Measurements from ENCODE around the gene MEA1. TPM values are rescaled to one million over a fixed set of nuclear protein-coding genes. Genes with fewer than 3 reads are reported as not detected.

MEA1 gene
- total RNA-seq (2014; rRNA removed; shearing (Covaris generic)) (65.6 and 70.5 TPM in 2 replicates), polyA plus RNA-seq (2016; fragmentation: Nextera tagmentation; extraction: Ambion mirVana) (205 and 215 TPM in 2 replicates)
- long read RNA-seq, transcript MEA1-204 (4 exons, 1,004 nt) = major isoform, 49 of 77 reads
- long read RNA-seq, transcript MEA1-201 (4 exons, 1,089 nt) = minor isoform, 8 of 77 reads
- long read RNA-seq, transcript MEA1-202 (3 exons, 2,152 nt) = minor isoform, 18 of 77 reads
- long read RNA-seq, partial matches to known transcripts = 2 of 77 reads
- long read RNA-seq, other reads (novel, unspliced or antisense) = 0 of 77 reads

DNA sequence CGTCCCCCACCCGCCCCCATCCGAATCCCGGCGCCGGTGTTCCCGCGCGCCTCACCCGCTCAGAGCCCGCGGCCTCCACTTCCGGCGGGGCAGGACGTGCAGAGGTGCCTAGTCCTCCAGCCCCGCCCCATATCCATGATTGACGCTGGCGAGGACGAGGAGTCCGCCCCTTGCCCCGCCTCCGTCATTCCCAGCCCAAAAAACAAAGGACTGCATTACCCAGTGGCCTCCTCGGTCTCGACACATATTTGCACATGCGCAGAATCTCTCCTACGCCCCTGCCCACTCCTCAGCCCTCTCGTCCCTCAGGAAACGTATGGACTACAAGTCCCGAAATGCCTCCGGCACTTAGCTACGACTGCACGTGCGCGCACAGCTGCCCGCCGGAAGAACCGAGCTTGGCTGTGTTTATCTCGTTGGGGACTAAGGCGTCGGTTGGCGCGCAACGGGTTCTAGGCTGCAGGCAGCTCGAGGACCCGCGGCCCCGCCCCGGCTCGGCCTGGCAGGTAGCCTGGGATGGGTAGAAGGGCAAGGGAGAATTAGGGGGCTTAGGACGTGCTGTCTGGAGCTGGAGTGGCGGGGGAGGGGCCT, at the start of gene MEA1, which contains the start of gene KLHDC3:
Gene MEA1 (minus strand): TSS at position 104 of the 591 bp plus-strand sequence. CDS start 133 bp downstream, outside the sequence.
Gene KLHDC3 (plus strand): TSS at position 407 of the 591 bp plus-strand sequence. CDS start 2,944 bp downstream, outside the sequence.
- TF ChIP-seq CREB1 (CRISPR knock-in tag; IDR thresholded peaks at IDR 0.05; ENCODE audit: low read depth) (peak; percentile 80), NANOG (IDR thresholded peaks at IDR 0.05; ENCODE audit: borderline replicate concordance) (no peak), POLR2AphosphoS5 (IDR thresholded peaks at IDR 0.05; ENCODE audit: low read depth) (peak; percentile 90)
- TF ChIP-seq, protein P1, sequence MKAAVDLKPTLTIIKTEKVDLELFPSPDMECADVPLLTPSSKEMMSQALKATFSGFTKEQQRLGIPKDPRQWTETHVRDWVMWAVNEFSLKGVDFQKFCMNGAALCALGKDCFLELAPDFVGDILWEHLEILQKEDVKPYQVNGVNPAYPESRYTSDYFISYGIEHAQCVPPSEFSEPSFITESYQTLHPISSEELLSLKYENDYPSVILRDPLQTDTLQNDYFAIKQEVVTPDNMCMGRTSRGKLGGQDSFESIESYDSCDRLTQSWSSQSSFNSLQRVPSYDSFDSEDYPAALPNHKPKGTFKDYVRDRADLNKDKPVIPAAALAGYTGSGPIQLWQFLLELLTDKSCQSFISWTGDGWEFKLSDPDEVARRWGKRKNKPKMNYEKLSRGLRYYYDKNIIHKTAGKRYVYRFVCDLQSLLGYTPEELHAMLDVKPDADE (IDR thresholded peaks at IDR 0.05) = peak; percentile 96
- H3K4me1 Mint-ChIP-seq = peaks cover 30% of the 10 kb centered on the region
- Histone ChIP-seq H3K27ac (ENCODE audit: low read depth) (peak within 1 kb of the TSS; percentile 83), H3K36me3 (ENCODE audit: insufficient read depth) (peaks cover 13% of the 10 kb centered on the region; the same call in 1 of the 2 replicates), H2AFZ (peak within 1 kb of the TSS; percentile 12; the same call in 1 of the 2 replicates), H3K4me1 (ENCODE audit: insufficient read depth) (peaks cover 16% of the 10 kb centered on the region), H3K4me3 (peak within 1 kb of the TSS; percentile 94), H3K4me2 (peak within 1 kb of the TSS; percentile 99), H3F3A (replicated peaks; ENCODE audit: low read depth) (0 out of 2 replicates have a peak, but pooled peaks cover 21% of the 10 kb centered on the region), H3K27me3 (ENCODE audit: insufficient read depth) (no peaks in the 10 kb centered on the region), H4K20me1 (replicated peaks; ENCODE audit: insufficient read depth) (peaks cover 15% of the 10 kb centered on the region), H3K79me2 (replicated peaks; ENCODE audit: insufficient read depth) (peaks cover 45% of the 10 kb centered on the region), H3K9me2 (ENCODE audit: insufficient read depth) (no peaks in the 10 kb centered on the region)
- peak; percentile 89 for ATAC-seq
- peaks cover 23% of the 10 kb centered on the region for H3K27me3 Mint-ChIP-seq (ENCODE audit: insufficient read depth, low read depth, poor library complexity)
- peak within 1 kb of the TSS; percentile 92 for H3K4me3 Mint-ChIP-seq
- H3K9me3 Mint-ChIP-seq = no peaks in the 10 kb centered on the region
- DNase-seq (ENCODE audit: low spot score) = peak; percentile 100
- H3K36me3 Mint-ChIP-seq (ENCODE audit: low read depth) = peaks cover 67% of the 10 kb centered on the region
- peak within 1 kb of the TSS; percentile 95 for H3K27ac Mint-ChIP-seq

DNA sequence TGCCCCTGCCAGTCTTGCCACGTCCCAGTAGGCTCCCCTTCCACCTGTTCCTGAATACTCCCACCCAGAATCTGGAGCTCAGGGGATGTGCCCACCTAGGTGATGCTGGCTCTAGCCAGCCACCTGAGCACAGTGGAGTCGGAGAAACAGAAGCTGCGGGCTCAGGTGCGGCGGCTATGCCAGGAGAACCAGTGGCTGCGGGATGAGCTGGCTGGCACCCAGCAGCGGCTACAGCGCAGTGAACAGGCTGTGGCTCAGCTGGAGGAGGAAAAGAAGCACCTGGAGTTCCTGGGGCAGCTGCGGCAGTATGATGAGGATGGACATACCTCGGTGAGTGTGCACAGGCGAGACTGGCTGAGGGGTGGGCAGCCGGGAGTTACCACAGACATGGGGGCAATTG, 49.1 kb upstream of the MEA1 start:
- Mint-ChIP-seq H3K27me3 (ENCODE audit: insufficient read depth, low read depth, poor library complexity) (peaks cover 14% of the 10 kb centered on the region), H3K27ac (no peak overlapping the region), H3K4me1 (peaks cover 20% of the 10 kb centered on the region), H3K36me3 (ENCODE audit: low read depth) (peaks cover 6% of the 10 kb centered on the region), H3K9me3 (no peaks in the 10 kb centered on the region; the same call in 2 of the 3 replicates), H3K4me3 (no peak overlapping the region; the same call in 2 of the 3 replicates)
- H4K20me1 ChIP-seq (replicated peaks; ENCODE audit: insufficient read depth) = no peaks in the 10 kb centered on the region
- no peaks in the 10 kb centered on the region for H3K27me3 ChIP-seq (ENCODE audit: insufficient read depth)
- DNase-seq (ENCODE audit: low spot score) (no peak), ATAC-seq (no peak)
- peaks cover 9% of the 10 kb centered on the region for H3K4me1 ChIP-seq (ENCODE audit: insufficient read depth)
- H3F3A ChIP-seq (replicated peaks; ENCODE audit: low read depth) = peaks cover 8% of the 10 kb centered on the region
- H2AFZ ChIP-seq = no peak overlapping the region
- peaks cover 17% of the 10 kb centered on the region for H3K79me2 ChIP-seq (replicated peaks; ENCODE audit: insufficient read depth)
- no peak overlapping the region for H3K4me3 ChIP-seq
- H3K27ac ChIP-seq (ENCODE audit: low read depth) = no peak overlapping the region
- no peaks in the 10 kb centered on the region; the same call in 1 of the 2 replicates for H3K36me3 ChIP-seq (ENCODE audit: insufficient read depth)
- no peaks in the 10 kb centered on the region for H3K9me2 ChIP-seq (ENCODE audit: insufficient read depth)
- no peak overlapping the region for H3K4me2 ChIP-seq
- no peak for TF ChIP-seq JUNB (IDR thresholded peaks at IDR 0.05; ENCODE audit: unreplicated experiment)
- TF ChIP-seq CREB1 (CRISPR knock-in tag; IDR thresholded peaks at IDR 0.05; ENCODE audit: low read depth) = no peak
- no peak for TF ChIP-seq ZNF114 (CRISPR knock-in tag; IDR thresholded peaks at IDR 0.05)
- no peak for TF ChIP-seq STAT1 (IDR thresholded peaks at IDR 0.05; ENCODE audit: unreplicated experiment)
- TF ChIP-seq, protein P2, sequence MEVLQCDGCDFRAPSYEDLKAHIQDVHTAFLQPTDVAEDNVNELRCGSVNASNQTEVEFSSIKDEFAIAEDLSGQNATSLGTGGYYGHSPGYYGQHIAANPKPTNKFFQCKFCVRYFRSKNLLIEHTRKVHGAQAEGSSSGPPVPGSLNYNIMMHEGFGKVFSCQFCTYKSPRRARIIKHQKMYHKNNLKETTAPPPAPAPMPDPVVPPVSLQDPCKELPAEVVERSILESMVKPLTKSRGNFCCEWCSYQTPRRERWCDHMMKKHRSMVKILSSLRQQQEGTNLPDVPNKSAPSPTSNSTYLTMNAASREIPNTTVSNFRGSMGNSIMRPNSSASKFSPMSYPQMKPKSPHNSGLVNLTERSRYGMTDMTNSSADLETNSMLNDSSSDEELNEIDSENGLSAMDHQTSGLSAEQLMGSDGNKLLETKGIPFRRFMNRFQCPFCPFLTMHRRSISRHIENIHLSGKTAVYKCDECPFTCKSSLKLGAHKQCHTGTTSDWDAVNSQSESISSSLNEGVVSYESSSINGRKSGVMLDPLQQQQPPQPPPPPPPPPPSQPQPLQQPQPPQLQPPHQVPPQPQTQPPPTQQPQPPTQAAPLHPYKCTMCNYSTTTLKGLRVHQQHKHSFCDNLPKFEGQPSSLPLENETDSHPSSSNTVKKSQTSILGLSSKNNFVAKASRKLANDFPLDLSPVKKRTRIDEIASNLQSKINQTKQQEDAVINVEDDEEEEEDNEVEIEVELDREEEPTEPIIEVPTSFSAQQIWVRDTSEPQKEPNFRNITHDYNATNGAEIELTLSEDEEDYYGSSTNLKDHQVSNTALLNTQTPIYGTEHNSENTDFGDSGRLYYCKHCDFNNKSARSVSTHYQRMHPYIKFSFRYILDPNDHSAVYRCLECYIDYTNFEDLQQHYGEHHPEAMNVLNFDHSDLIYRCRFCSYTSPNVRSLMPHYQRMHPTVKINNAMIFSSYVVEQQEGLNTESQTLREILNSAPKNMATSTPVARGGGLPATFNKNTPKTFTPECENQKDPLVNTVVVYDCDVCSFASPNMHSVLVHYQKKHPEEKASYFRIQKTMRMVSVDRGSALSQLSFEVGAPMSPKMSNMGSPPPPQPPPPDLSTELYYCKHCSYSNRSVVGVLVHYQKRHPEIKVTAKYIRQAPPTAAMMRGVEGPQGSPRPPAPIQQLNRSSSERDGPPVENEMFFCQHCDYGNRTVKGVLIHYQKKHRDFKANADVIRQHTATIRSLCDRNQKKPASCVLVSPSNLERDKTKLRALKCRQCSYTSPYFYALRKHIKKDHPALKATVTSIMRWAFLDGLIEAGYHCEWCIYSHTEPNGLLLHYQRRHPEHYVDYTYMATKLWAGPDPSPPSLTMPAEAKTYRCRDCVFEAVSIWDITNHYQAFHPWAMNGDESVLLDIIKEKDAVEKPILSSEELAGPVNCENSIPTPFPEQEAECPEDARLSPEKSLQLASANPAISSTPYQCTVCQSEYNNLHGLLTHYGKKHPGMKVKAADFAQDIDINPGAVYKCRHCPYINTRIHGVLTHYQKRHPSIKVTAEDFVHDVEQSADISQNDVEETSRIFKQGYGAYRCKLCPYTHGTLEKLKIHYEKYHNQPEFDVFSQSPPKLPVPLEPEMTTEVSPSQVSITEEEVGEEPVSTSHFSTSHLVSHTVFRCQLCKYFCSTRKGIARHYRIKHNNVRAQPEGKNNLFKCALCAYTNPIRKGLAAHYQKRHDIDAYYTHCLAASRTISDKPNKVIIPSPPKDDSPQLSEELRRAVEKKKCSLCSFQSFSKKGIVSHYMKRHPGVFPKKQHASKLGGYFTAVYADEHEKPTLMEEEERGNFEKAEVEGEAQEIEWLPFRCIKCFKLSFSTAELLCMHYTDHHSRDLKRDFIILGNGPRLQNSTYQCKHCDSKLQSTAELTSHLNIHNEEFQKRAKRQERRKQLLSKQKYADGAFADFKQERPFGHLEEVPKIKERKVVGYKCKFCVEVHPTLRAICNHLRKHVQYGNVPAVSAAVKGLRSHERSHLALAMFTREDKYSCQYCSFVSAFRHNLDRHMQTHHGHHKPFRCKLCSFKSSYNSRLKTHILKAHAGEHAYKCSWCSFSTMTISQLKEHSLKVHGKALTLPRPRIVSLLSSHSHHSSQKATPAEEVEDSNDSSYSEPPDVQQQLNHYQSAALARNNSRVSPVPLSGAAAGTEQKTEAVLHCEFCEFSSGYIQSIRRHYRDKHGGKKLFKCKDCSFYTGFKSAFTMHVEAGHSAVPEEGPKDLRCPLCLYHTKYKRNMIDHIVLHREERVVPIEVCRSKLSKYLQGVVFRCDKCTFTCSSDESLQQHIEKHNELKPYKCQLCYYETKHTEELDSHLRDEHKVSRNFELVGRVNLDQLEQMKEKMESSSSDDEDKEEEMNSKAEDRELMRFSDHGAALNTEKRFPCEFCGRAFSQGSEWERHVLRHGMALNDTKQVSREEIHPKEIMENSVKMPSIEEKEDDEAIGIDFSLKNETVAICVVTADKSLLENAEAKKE (CRISPR knock-in tag; IDR thresholded peaks at IDR 0.05) = no peak
- no peak for TF ChIP-seq NANOG (IDR thresholded peaks at IDR 0.05; ENCODE audit: borderline replicate concordance)
- TF ChIP-seq, protein P3, sequence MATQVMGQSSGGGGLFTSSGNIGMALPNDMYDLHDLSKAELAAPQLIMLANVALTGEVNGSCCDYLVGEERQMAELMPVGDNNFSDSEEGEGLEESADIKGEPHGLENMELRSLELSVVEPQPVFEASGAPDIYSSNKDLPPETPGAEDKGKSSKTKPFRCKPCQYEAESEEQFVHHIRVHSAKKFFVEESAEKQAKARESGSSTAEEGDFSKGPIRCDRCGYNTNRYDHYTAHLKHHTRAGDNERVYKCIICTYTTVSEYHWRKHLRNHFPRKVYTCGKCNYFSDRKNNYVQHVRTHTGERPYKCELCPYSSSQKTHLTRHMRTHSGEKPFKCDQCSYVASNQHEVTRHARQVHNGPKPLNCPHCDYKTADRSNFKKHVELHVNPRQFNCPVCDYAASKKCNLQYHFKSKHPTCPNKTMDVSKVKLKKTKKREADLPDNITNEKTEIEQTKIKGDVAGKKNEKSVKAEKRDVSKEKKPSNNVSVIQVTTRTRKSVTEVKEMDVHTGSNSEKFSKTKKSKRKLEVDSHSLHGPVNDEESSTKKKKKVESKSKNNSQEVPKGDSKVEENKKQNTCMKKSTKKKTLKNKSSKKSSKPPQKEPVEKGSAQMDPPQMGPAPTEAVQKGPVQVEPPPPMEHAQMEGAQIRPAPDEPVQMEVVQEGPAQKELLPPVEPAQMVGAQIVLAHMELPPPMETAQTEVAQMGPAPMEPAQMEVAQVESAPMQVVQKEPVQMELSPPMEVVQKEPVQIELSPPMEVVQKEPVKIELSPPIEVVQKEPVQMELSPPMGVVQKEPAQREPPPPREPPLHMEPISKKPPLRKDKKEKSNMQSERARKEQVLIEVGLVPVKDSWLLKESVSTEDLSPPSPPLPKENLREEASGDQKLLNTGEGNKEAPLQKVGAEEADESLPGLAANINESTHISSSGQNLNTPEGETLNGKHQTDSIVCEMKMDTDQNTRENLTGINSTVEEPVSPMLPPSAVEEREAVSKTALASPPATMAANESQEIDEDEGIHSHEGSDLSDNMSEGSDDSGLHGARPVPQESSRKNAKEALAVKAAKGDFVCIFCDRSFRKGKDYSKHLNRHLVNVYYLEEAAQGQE (IDR thresholded peaks at IDR 0.05; ENCODE audit: unreplicated experiment) = no peak
